Mesendoderm (in vitro differentiated cells): ENCODE measurements around the gene EYS.
"Not testable (repeated sequence)": the region's sequence is repeated elsewhere in the genome, so short reads cannot be mapped to it uniquely, and the experiment has no call there.

Experiments used
- DNase-seq: peaks from one replicate; pipeline ENCODE4 v3.0.0; 2013
- H2AK5ac ChIP-seq: 2 replicates; pipeline ENCODE4 v1.6.1; 2013; ENCODE audit warnings: low read length, inconsistent platforms
- H2BK120ac ChIP-seq: 2 replicates; pipeline ENCODE4 v1.6.1; 2013; ENCODE audit warnings: low read depth, mild to moderate bottlenecking, low read length, moderate library complexity, mixed read lengths
- H2BK15ac ChIP-seq: replicated peaks from 2 replicates; pipeline ENCODE4 v1.6.1; 2013; ENCODE audit warnings: low read depth, mild to moderate bottlenecking, moderate library complexity
- H2BK5ac ChIP-seq: 2 replicates; pipeline ENCODE4 v1.6.1; 2013; ENCODE audit warnings: low read length, inconsistent platforms
- H3K18ac ChIP-seq: 2 replicates; pipeline ENCODE4 v1.6.1; 2013; ENCODE audit warnings: mild to moderate bottlenecking, low read length, mixed read lengths
- H3K23ac ChIP-seq: one replicate; pipeline ENCODE4 v1.6.1; 2013; ENCODE audit warnings: low read length
- H3K27ac ChIP-seq: 2 replicates; pipeline ENCODE4 v1.5.1; 2013; ENCODE audit warnings: low read depth, mild to moderate bottlenecking, inconsistent platforms, low read length, moderate library complexity
- H3K27me3 ChIP-seq: 2 replicates; pipeline ENCODE4 v1.6.1; 2013; ENCODE audit warnings: low read length, control low read depth, mild to moderate bottlenecking, inconsistent platforms; ENCODE audit not compliant: insufficient read depth, poor library complexity
- H3K36me3 ChIP-seq: 2 replicates; pipeline ENCODE4 v1.6.1; 2013; ENCODE audit warnings: low read length, inconsistent platforms; ENCODE audit not compliant: control insufficient read depth, insufficient read depth
- H3K4ac ChIP-seq: one replicate; pipeline ENCODE4 v1.6.1; 2013; ENCODE audit warnings: low read depth, mild to moderate bottlenecking, low read length, moderate library complexity
- H3K4me1 ChIP-seq: 2 replicates; pipeline ENCODE4 v1.6.1; 2013; ENCODE audit warnings: low read depth, low read length, inconsistent platforms; ENCODE audit not compliant: control insufficient read depth
- H3K4me2 ChIP-seq: 2 replicates; pipeline ENCODE4 v1.6.1; 2013; ENCODE audit warnings: low read length
- H3K4me3 ChIP-seq: 2 replicates; pipeline ENCODE4 v1.5.1; 2013; ENCODE audit warnings: mild to moderate bottlenecking, low read length
- H3K56ac ChIP-seq: one replicate; pipeline ENCODE4 v1.6.1; 2013; ENCODE audit warnings: low read length
- H3K79me1 ChIP-seq: 2 replicates; pipeline ENCODE4 v1.6.1; 2013; ENCODE audit warnings: low read length, inconsistent platforms
- H3K79me2 ChIP-seq: 2 replicates; pipeline ENCODE4 v1.6.1; 2013; ENCODE audit warnings: mild to moderate bottlenecking, low read length; ENCODE audit not compliant: control insufficient read depth, insufficient read depth
- H3K9ac ChIP-seq: 2 replicates; pipeline ENCODE4 v1.6.1; 2013; ENCODE audit warnings: low read length, inconsistent platforms
- H4K5ac ChIP-seq: one replicate; pipeline ENCODE4 v1.6.1; 2013; ENCODE audit warnings: low read length
- H4K8ac ChIP-seq: one replicate; pipeline ENCODE4 v1.6.1; 2013; ENCODE audit warnings: low read depth, mild to moderate bottlenecking, control low read depth, low read length, moderate library complexity
- WGBS: extraction: QIAGEN DNeasy Blood & Tissue Kit; methylation state at CpG from one replicate; pipeline ENCODE4 v1.1.7; 2013; ENCODE audit warnings: low lambda C conversion rate, missing lambda C conversion rate; ENCODE audit not compliant: insufficient coverage; ENCODE audit errors: extremely low coverage; 5-methylcytosine and 5-hydroxymethylcytosine counted together

The EYS gene

GRCh38 chr6:63968650-63969049, 1738.4 kb downstream of the EYS start:
- Histone ChIP-seq H3K36me3 (no peaks in the 10 kb centered on the region), H3K79me1 (no peaks in the 10 kb centered on the region), H3K27me3 (no peaks in the 10 kb centered on the region), H3K27ac (no peak overlapping the region), H3K23ac (no peak overlapping the region), H4K8ac (no peak overlapping the region), H3K4me3 (no peak overlapping the region), H2AK5ac (no peak overlapping the region), H2BK5ac (no peak overlapping the region), H3K79me2 (no peaks in the 10 kb centered on the region), H3K4me2 (no peak overlapping the region), H3K4me1 (no peaks in the 10 kb centered on the region), H3K56ac (no peak overlapping the region), H3K18ac (no peak overlapping the region), H2BK15ac (no peak overlapping the region), H4K5ac (no peak overlapping the region), H2BK120ac (no peak overlapping the region), H3K9ac (no peak overlapping the region), H3K4ac (no peak overlapping the region)
- peak; percentile 18 for DNase-seq
- no CpG with 5 or more reads among the region's 2 CpGs for WGBS

- Histone ChIP-seq H4K5ac (no peak overlapping the region), H3K79me2 (no peaks in the 10 kb centered on the region), H2AK5ac (no peak overlapping the region), H3K4me3 (no peak overlapping the region), H3K27ac (no peak overlapping the region), H3K4me1 (no peaks in the 10 kb centered on the region), H3K79me1 (no peaks in the 10 kb centered on the region), H3K4ac (no peak overlapping the region), H3K18ac (no peak overlapping the region), H4K8ac (no peak overlapping the region), H2BK120ac (no peak overlapping the region), H3K56ac (peak overlapping the region; percentile 25), H3K36me3 (no peaks in the 10 kb centered on the region), H3K27me3 (no peaks in the 10 kb centered on the region), H3K4me2 (no peak overlapping the region), H3K9ac (no peak overlapping the region), H2BK15ac (no peak overlapping the region), H3K23ac (no peak overlapping the region), H2BK5ac (no peak overlapping the region)
- peak; percentile 16 for DNase-seq
Measured at GRCh38 chr6:63964366-63964765, 1742.7 kb downstream of the EYS start.

- Histone ChIP-seq H2BK5ac (no peak overlapping the region), H3K4me1 (no peaks in the 10 kb centered on the region), H3K79me2 (no peaks in the 10 kb centered on the region), H3K23ac (no peak overlapping the region), H3K4me2 (no peak overlapping the region), H3K36me3 (no peaks in the 10 kb centered on the region), H4K5ac (no peak overlapping the region), H3K4ac (no peak overlapping the region), H3K9ac (no peak overlapping the region), H3K79me1 (no peaks in the 10 kb centered on the region), H3K18ac (no peak overlapping the region), H4K8ac (no peak overlapping the region), H3K4me3 (no peak overlapping the region), H3K27me3 (no peaks in the 10 kb centered on the region), H2BK120ac (no peak overlapping the region), H3K56ac (no peak overlapping the region), H2BK15ac (no peak overlapping the region), H3K27ac (no peak overlapping the region), H2AK5ac (no peak overlapping the region)
- no peak for DNase-seq
Measured at GRCh38 chr6:63963769-63964315, 1743.2 kb downstream of the EYS start.

GRCh38 chr6:63953336-63954021, 1753.5 kb downstream of the EYS start:
- not testable (repeated sequence) for H3K79me1 ChIP-seq, H4K8ac ChIP-seq, H3K56ac ChIP-seq, H2AK5ac ChIP-seq, H3K4me1 ChIP-seq, DNase-seq, H3K4me2 ChIP-seq, H3K27ac ChIP-seq, H3K27me3 ChIP-seq, H2BK15ac ChIP-seq, H3K4ac ChIP-seq, H3K79me2 ChIP-seq, H2BK120ac ChIP-seq, H3K18ac ChIP-seq, H3K4me3 ChIP-seq, H4K5ac ChIP-seq, H3K23ac ChIP-seq, H2BK5ac ChIP-seq, H3K9ac ChIP-seq, H3K36me3 ChIP-seq
- no CpG with 5 or more reads among the region's 3 CpGs for WGBS

GRCh38 chr6:63947792-63948529, 1759.1 kb downstream of the EYS start:
- Histone ChIP-seq H2BK120ac (no peak overlapping the region), H2BK15ac (no peak overlapping the region), H3K18ac (no peak overlapping the region), H3K56ac (no peak overlapping the region), H3K27ac (no peak overlapping the region), H3K4me3 (no peak overlapping the region), H3K23ac (no peak overlapping the region), H3K4me1 (no peaks in the 10 kb centered on the region), H2BK5ac (no peak overlapping the region), H3K9ac (no peak overlapping the region), H4K5ac (no peak overlapping the region), H3K4ac (no peak overlapping the region), H2AK5ac (no peak overlapping the region), H3K27me3 (no peaks in the 10 kb centered on the region), H3K79me1 (no peaks in the 10 kb centered on the region), H3K4me2 (no peak overlapping the region), H3K36me3 (no peaks in the 10 kb centered on the region), H3K79me2 (no peaks in the 10 kb centered on the region), H4K8ac (no peak overlapping the region)
- no CpG with 5 or more reads among the region's 3 CpGs for WGBS
- DNase-seq = no peak
